IgD-negative memory B cell (primary cell): ENCODE measurements around the gene GABRB1. TPM values are rescaled to one million over a fixed set of nuclear protein-coding genes. Genes with fewer than 3 reads are reported as not detected.
"Not testable (repeated sequence)": the region's sequence is repeated elsewhere in the genome, so short reads cannot be mapped to it uniquely, and the experiment has no call there.

Experiments
- H3K27ac Mint-ChIP-seq, 3 donors: one replicate each; pipeline ENCODE4 v1.8.0; 2020 to 2022; ENCODE audit warnings: mild to moderate bottlenecking in 3 of 3, mixed read lengths in 3 of 3, moderate library complexity in 1 of 3
- H3K27me3 Mint-ChIP-seq: one replicate; pipeline ENCODE4 v1.8.0; 2021; ENCODE audit warnings: mixed read lengths
- H3K36me3 Mint-ChIP-seq: one replicate; pipeline ENCODE4 v1.8.0; 2020; ENCODE audit warnings: mild to moderate bottlenecking, mixed read lengths
- H3K4me1 Mint-ChIP-seq, 3 donors: one replicate each; pipeline ENCODE4 v1.8.0; 2020 to 2022; ENCODE audit warnings: mixed read lengths in 3 of 3, mild to moderate bottlenecking in 1 of 3
- H3K4me3 Mint-ChIP-seq, 4 donors: one replicate each; pipeline ENCODE4 v1.8.0; 2020 to 2022; ENCODE audit warnings: mild to moderate bottlenecking in 4 of 4, mixed read lengths in 4 of 4, moderate library complexity in 3 of 4
- H3K9me3 Mint-ChIP-seq, 3 donors: one replicate each; pipeline ENCODE4 v1.8.0; 2020 to 2021; ENCODE audit warnings: mixed read lengths in 3 of 3, mild to moderate bottlenecking in 1 of 3
- polyA plus RNA-seq: library from polyadenylated mRNA; unstranded; fragments of 300-500 nt; fragmentation: Illumina TruSeq; gene quantifications from one replicate; pipeline ENCODE4 v1.2.3, GENCODE V29; 2021

Gene GABRB1
- polyA plus RNA-seq, 1 donor from 2014 or later: not detected

DNA sequence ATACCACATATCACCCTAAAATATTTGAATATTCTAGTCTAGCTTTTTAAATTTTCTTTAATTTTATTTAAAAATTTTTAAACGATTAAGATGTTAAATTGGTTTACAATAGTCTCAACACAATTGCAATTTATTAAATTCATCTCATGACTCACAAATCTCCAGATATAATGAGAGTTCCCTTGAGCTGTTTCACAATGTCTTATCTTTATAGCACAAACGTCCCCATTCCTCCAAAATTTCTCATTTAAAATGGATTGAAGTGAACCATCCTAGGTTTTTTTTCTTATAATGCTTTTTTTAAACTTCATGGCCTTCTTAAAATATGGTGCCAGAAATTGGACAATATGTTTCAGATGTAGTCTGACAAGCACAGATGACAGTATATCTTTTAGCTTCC is 204.4 kb downstream of the GABRB1 start:
- H3K4me1 Mint-ChIP-seq: no peaks in the 10 kb centered on the region
- no peaks in the 10 kb centered on the region for H3K36me3 Mint-ChIP-seq
- no peaks in the 10 kb centered on the region for H3K9me3 Mint-ChIP-seq
- no peak overlapping the region for H3K27ac Mint-ChIP-seq
- H3K4me3 Mint-ChIP-seq: no peak overlapping the region
- no peaks in the 10 kb centered on the region for H3K27me3 Mint-ChIP-seq

DNA sequence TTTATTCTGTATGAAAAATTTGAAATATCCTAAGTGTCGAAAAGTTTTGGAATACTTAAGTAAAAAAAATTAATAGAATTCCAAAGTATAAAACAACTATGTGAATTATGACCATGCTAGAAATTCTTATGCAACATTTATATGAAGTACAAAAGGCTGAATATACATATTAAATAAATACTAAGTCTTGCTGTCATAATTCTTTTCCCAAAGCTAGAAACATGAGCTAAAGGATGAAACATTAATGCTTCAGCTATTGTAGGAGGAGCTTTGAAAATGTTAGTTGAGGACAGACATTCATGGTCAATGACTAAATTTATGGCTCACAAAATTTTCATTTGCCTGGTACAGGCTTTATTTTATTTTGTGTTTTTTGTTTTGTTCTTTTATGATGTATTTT is 207.3 kb downstream of the GABRB1 start:
- H3K9me3 Mint-ChIP-seq: peaks cover 0 to 3% (median 0%) of the 10 kb centered on the region in 3 donors
- H3K27ac Mint-ChIP-seq: no peak overlapping the region
- H3K4me1 Mint-ChIP-seq: no peaks in the 10 kb centered on the region
- no peak overlapping the region for H3K4me3 Mint-ChIP-seq
- no peaks in the 10 kb centered on the region for H3K36me3 Mint-ChIP-seq
- no peaks in the 10 kb centered on the region for H3K27me3 Mint-ChIP-seq

GRCh38 chr4:47239649-47240048 is 208.3 kb downstream of the GABRB1 start:
- Mint-ChIP-seq H3K27me3 (no peaks in the 10 kb centered on the region), H3K4me3 (no peak overlapping the region), H3K9me3 (peaks cover 0 to 3% (median 2%) of the 10 kb centered on the region in 3 donors), H3K27ac (no peak overlapping the region), H3K4me1 (no peaks in the 10 kb centered on the region), H3K36me3 (no peaks in the 10 kb centered on the region)

DNA sequence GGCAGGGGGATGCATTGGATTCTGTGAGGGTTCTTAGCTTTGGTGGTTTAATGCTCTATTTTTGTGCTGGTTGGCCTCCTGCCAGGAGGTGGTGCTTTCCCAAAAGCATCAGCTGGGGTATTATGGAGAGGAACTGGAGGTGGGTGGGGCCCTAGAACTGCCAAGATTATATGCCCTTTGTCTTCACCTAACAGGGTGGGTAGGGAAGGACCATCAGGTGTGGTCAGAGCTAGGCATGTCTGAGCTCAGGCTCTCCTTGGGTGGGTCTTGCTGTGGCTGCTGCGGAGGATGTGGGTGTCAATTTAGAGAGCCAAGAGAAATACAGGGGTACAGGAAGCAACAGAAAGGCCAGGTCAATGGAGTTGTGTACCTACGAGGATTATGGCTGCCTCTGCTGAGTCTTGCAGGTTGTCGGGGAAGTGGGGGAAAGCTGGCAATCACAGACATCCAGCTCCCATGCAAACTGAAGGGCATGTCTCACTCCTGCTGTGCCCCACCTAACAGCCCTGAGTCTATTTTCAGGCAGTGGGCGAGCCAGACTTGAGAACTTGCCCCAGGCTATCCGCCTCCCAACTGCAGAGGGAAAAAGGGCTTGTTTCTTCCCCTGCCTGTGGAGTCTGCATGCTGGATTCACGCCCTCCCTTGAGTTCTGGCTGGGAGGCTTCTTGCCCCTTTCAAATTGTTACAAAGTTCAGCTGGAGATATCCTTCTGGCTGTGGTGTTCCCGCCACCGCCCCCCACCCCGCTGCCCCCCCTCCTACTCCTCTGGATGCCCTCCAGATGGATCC is 220.2 kb downstream of the GABRB1 start:
- Mint-ChIP-seq H3K9me3 (peaks cover 0 to 8% (median 5%) of the 10 kb centered on the region in 3 donors), H3K27ac (no peak overlapping the region), H3K36me3 (no peaks in the 10 kb centered on the region), H3K4me1 (no peaks in the 10 kb centered on the region), H3K27me3 (peaks cover 4% of the 10 kb centered on the region), H3K4me3 (no peak overlapping the region)

GRCh38 chr4:47263721-47264120 is 232.4 kb downstream of the GABRB1 start:
- H3K36me3 Mint-ChIP-seq: no peaks in the 10 kb centered on the region
- no peaks in the 10 kb centered on the region for H3K4me1 Mint-ChIP-seq
- H3K4me3 Mint-ChIP-seq: no peak overlapping the region
- peaks cover 2% of the 10 kb centered on the region for H3K27me3 Mint-ChIP-seq
- no peak overlapping the region for H3K27ac Mint-ChIP-seq
- H3K9me3 Mint-ChIP-seq: peaks cover 0 to 5% (median 3%) of the 10 kb centered on the region in 3 donors

DNA sequence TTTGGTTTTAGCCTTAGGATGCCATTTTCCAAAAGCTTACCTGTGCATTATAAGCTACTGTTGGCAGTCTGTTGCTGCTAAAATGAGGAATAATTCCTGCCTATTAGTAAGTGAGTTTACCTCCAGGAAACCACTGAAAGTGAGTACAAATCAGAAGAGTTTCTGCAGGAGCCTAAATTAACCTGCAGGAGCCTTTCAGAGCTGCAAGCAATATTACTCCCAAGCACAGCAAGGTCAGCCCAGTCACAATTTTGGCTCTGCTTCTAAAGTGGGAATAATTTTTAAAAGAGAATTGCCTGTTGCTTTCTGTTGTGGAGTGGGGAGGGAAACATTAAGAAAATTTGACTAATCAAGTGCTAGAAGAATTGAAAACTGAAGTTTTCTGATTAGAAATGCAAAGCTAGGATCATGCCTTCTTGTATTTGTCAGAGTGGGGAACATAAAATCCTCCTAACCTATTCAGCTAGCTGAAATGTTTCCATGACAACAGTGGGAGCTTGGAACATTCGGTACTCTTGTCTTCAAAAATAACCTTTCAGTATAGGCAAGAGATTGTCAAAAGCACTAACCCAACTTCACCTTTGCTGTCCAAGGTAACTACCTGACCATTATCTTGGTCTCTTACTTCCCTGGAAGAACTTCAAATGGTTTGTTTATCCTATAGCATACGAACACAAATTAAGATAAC is 239.0 kb downstream of the GABRB1 start:
- no peaks in the 10 kb centered on the region for H3K4me1 Mint-ChIP-seq
- peaks cover 0 to 2% (median 0%) of the 10 kb centered on the region in 3 donors for H3K9me3 Mint-ChIP-seq
- H3K27me3 Mint-ChIP-seq: no peaks in the 10 kb centered on the region
- H3K27ac Mint-ChIP-seq: no peak overlapping the region
- H3K4me3 Mint-ChIP-seq: no peak overlapping the region
- H3K36me3 Mint-ChIP-seq: no peaks in the 10 kb centered on the region

DNA sequence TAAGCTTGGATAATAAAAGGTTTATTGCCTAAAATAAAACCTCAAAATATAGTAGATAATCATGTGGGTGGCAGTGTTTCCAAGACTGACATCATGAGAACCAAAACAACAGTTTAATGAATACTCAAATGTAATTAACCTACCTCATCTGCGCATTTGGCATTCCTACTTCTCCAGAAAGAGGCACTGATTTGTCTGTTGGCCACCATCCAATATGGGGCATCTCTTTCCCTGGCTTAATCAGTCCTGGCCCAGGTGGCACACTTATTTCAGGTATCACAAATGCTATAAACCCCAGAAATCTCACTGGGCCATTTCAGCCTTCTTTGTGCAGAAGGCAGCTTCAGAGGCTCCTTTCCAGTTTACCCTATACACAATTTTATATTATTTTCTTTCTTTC is 239.9 kb downstream of the GABRB1 start:
- Mint-ChIP-seq H3K27ac (no peak overlapping the region), H3K9me3 (peaks cover 0 to 2% (median 0%) of the 10 kb centered on the region in 3 donors), H3K4me3 (no peak overlapping the region), H3K36me3 (no peaks in the 10 kb centered on the region), H3K4me1 (no peaks in the 10 kb centered on the region), H3K27me3 (no peaks in the 10 kb centered on the region)

DNA sequence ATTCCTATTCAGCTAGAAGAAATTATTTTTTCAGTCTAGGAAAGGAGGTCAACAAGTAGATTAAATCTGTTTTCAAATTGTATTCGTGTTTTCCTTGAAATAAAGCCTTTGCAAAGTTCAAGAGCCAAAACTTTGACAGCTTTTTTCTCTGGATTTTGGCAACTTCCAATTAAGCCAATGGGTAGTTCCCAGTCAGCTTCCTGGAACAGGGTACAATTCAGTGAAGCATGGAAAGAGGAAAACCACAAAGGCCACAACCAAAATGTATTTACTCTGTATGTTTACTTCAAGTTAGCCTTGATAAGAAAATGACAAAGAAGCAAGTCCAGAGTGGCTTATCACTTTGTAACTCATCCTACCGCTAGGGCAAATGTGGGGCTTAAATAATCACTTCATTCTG is 243.5 kb downstream of the GABRB1 start:
- Mint-ChIP-seq H3K4me1 (no peaks in the 10 kb centered on the region), H3K27me3 (no peaks in the 10 kb centered on the region), H3K27ac (no peak overlapping the region), H3K4me3 (no peak overlapping the region), H3K9me3 (peaks cover 0 to 4% (median 0%) of the 10 kb centered on the region in 3 donors), H3K36me3 (no peaks in the 10 kb centered on the region)

DNA sequence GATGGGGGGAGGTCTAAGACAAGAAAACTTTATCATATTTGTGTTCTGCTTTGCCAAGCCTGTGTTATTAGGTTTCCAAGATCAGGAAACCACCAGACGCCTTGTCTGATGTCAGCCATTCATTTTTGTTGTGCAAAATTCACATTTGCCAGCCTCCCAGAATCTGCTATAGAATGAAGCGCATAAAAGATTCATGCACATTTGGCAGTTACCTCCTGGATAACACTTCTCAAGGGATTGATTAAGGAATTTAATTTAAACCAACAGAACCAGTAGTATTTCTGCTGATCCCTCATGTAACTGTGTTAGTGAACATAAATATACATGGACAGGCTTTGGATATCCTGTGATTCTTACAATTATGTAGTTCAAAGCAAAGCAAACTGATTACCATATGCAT is 244.2 kb downstream of the GABRB1 start:
- no peak overlapping the region for H3K27ac Mint-ChIP-seq
- H3K27me3 Mint-ChIP-seq: no peaks in the 10 kb centered on the region
- H3K4me3 Mint-ChIP-seq: no peak overlapping the region
- peaks cover 0 to 4% (median 0%) of the 10 kb centered on the region in 3 donors for H3K9me3 Mint-ChIP-seq
- no peaks in the 10 kb centered on the region for H3K4me1 Mint-ChIP-seq
- H3K36me3 Mint-ChIP-seq: no peaks in the 10 kb centered on the region

GRCh38 chr4:47278631-47279030 is 247.3 kb downstream of the GABRB1 start:
- Mint-ChIP-seq H3K9me3 (peaks cover 0 to 4% (median 0%) of the 10 kb centered on the region in 3 donors), H3K4me1 (no peaks in the 10 kb centered on the region), H3K27ac (no peak overlapping the region), H3K27me3 (no peaks in the 10 kb centered on the region), H3K36me3 (peaks cover 1% of the 10 kb centered on the region), H3K4me3 (no peak overlapping the region)

DNA sequence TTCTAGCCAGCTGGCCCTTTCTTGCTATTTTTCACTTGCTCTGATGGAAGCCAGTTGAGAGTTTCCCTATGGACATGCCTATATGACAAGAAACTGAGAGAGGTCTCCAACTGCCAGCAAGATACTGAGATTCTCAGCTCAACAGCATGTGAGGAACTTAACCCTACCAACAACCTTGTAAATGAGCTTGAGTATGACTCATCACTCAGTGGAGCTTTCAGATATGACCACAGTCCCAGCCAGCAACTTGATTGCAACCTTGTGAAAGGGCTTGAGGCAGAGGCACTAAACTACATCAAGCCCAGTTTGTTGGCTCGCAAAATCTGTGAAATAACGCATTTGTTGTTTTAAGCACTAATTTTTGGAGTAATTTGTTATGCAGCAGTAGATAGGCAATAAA is 256.4 kb downstream of the GABRB1 start:
- Mint-ChIP-seq H3K27ac (no peak overlapping the region), H3K36me3 (peaks cover under 1% of the 10 kb centered on the region), H3K4me3 (no peak overlapping the region), H3K9me3 (no peaks in the 10 kb centered on the region), H3K27me3 (peaks cover 4% of the 10 kb centered on the region), H3K4me1 (no peaks in the 10 kb centered on the region)

DNA sequence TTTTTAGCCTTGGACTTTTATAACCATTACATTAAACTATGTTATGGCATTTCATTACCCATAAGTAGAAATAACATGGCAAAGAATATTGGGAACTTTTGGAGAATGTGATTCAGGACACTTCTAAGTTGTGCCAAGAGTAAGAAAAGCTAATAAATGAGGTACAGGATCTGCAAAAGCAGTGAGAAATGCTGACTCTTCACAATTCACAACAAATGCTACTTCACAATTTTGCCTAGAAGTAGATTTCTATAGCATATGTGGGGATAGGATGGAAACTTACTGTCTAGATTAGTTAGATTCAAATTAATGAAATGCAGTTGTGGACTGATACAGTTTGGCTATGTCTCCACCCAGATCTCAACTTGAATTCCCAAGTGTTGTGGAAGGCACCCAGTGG is 258.4 kb downstream of the GABRB1 start:
- Mint-ChIP-seq H3K4me1 (no peaks in the 10 kb centered on the region), H3K27me3 (peaks cover 4% of the 10 kb centered on the region), H3K36me3 (no peaks in the 10 kb centered on the region), H3K27ac (no peak overlapping the region), H3K9me3 (no peaks in the 10 kb centered on the region), H3K4me3 (no peak overlapping the region)

DNA sequence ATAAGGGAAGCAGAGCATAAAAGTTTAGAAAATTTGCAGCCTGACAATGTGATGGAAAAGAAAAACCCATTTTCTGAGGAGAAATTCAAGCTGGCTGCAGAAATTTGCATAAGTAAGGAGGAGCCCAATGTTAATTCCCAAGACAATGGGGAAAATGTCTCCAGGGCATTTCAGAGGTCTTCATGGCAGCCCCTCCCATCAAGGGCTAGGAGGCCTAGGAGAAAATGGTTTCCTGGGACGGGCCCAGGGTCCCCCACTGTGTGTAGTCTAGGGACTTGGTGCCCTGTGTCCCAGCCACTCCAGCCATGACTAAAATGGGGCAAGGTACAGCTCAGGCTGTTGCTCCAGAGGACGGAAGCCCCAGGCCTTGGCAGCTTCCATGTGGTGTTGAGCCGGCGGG is 259.5 kb downstream of the GABRB1 start:
- not testable (repeated sequence) for H3K27ac Mint-ChIP-seq, H3K36me3 Mint-ChIP-seq, H3K9me3 Mint-ChIP-seq, H3K4me1 Mint-ChIP-seq, H3K4me3 Mint-ChIP-seq, H3K27me3 Mint-ChIP-seq

DNA sequence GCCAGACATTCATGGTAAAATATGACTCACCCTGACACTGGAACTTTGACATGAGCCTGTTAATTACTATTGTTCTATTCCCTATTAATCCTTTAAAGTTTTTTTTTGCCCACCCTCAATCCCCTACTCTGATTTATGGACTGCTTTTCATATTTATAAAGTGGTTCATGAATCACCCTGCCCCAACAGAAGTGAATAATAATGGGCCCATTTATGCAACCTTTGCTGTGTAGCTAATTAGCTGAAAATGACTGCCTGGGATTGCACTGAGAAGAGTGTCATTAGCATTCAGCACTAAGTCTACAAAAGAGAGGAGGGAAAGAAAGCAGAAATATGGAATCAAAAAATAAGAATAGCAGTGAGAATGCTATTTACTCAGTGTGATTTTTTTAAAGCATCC is 277.8 kb downstream of the GABRB1 start:
- H3K27ac Mint-ChIP-seq: no peak overlapping the region
- peaks cover 2% of the 10 kb centered on the region for H3K27me3 Mint-ChIP-seq
- H3K4me3 Mint-ChIP-seq: no peak overlapping the region
- no peaks in the 10 kb centered on the region for H3K36me3 Mint-ChIP-seq
- no peaks in the 10 kb centered on the region for H3K4me1 Mint-ChIP-seq
- H3K9me3 Mint-ChIP-seq: no peaks in the 10 kb centered on the region

DNA sequence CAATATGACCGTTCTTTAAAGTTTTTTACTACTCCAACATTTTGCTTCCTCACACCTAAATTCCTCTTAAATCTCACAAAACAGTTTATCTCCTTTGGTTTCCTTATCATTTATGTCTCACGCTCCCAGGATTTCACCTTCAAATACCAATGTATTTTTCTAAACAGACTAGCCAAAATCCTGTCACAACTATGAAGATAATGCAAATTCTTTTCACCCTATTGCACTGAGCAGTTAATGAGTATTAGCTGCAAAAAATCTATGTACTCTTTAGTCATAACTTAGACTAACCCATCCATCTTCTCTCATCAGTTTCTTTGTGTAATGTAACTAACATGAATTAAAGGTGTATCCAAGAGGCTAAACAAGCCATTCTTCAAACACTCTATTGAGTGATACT is 280.8 kb downstream of the GABRB1 start:
- no peaks in the 10 kb centered on the region for H3K9me3 Mint-ChIP-seq
- H3K27ac Mint-ChIP-seq: no peak overlapping the region
- peaks cover 2% of the 10 kb centered on the region for H3K36me3 Mint-ChIP-seq
- H3K27me3 Mint-ChIP-seq: peaks cover 2% of the 10 kb centered on the region
- H3K4me1 Mint-ChIP-seq: no peaks in the 10 kb centered on the region
- no peak overlapping the region for H3K4me3 Mint-ChIP-seq

GRCh38 chr4:47313384-47313783 is 282.0 kb downstream of the GABRB1 start:
- Mint-ChIP-seq H3K27ac (no peak overlapping the region), H3K9me3 (no peaks in the 10 kb centered on the region), H3K27me3 (peaks cover 2% of the 10 kb centered on the region), H3K36me3 (peaks cover 2% of the 10 kb centered on the region), H3K4me1 (no peaks in the 10 kb centered on the region), H3K4me3 (no peak overlapping the region)
